8988T (cell line): ENCODE measurements around the gene WNT11.

ENCODE experiments used
- DNase-seq: peaks from one replicate; pipeline ENCODE4 v3.0.0; 2011

WNT11 gene

GRCh38 chr11:76151556-76152085 lies 54.7 kb downstream of the WNT11 start:
- DNase-seq: peak; percentile 32

GRCh38 chr11:76150141-76150540 lies 56.2 kb downstream of the WNT11 start:
- DNase-seq: no peak

- no peak for DNase-seq
Measured at GRCh38 chr11:76149713-76150112, 56.6 kb downstream of the WNT11 start.

- DNase-seq: no peak
Measured at GRCh38 chr11:76148941-76149613, 57.2 kb downstream of the WNT11 start.

- no peak for DNase-seq
Measured at GRCh38 chr11:76148231-76148630, 58.1 kb downstream of the WNT11 start.

- DNase-seq: no peak
Measured at GRCh38 chr11:76147106-76147740, 59.1 kb downstream of the WNT11 start.

GRCh38 chr11:76143274-76143673 lies 63.0 kb downstream of the WNT11 start:
- DNase-seq: no peak

GRCh38 chr11:76141901-76142588 lies 64.3 kb downstream of the WNT11 start:
- no peak for DNase-seq

- DNase-seq: no peak
Measured at GRCh38 chr11:76140912-76141574, 65.3 kb downstream of the WNT11 start.

- DNase-seq: no peak
Measured at GRCh38 chr11:76139314-76139713, 67.0 kb downstream of the WNT11 start.
